ES-I3 (cell line): ENCODE measurements around the gene IL36B.

Experiments
- H3K36me3 ChIP-seq: 2 replicates; pipeline ENCODE4 v1.6.1; 2013; ENCODE audit warnings: mild to moderate bottlenecking, low read length, control low read depth, moderate library complexity; ENCODE audit not compliant: insufficient read depth
- H3K4me1 ChIP-seq: 2 replicates; pipeline ENCODE4 v1.6.1; 2013; ENCODE audit warnings: mild to moderate bottlenecking, control low read depth, low read length; ENCODE audit not compliant: insufficient read depth
- H3K9ac ChIP-seq: 2 replicates; pipeline ENCODE4 v1.6.1; 2013; ENCODE audit warnings: low read depth, mild to moderate bottlenecking, low read length, moderate library complexity
- H3K9me3 ChIP-seq: 2 replicates; pipeline ENCODE4 v1.6.1; 2013; ENCODE audit warnings: mild to moderate bottlenecking, low read length, moderate library complexity; ENCODE audit not compliant: control insufficient read depth, insufficient read depth

The IL36B gene

DNA sequence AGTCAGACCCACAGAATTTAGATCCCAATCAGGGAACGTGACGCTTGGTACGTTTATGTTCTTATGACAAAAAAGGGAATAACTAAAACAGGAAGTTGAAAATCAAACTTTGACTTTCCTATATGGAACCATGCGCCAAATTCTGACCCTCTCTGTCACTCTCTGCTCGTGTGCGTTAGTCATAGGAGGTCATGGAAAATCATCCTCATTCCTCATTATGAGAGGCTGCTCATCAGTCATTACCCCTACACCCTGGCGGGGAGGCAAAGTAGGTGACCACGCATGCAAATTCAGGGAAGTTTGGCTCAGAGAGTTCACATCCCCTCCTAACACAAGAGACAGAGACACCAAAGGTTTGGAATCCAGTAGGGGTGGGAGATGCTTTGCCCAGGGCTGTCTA lies 30.6 kb upstream of the IL36B start:
- H3K4me1 ChIP-seq: peaks cover 3% of the 10 kb centered on the region; the same call in 1 of the 2 replicates
- H3K9me3 ChIP-seq: no peaks in the 10 kb centered on the region
- H3K9ac ChIP-seq: no peak overlapping the region
- H3K36me3 ChIP-seq: no peaks in the 10 kb centered on the region

DNA sequence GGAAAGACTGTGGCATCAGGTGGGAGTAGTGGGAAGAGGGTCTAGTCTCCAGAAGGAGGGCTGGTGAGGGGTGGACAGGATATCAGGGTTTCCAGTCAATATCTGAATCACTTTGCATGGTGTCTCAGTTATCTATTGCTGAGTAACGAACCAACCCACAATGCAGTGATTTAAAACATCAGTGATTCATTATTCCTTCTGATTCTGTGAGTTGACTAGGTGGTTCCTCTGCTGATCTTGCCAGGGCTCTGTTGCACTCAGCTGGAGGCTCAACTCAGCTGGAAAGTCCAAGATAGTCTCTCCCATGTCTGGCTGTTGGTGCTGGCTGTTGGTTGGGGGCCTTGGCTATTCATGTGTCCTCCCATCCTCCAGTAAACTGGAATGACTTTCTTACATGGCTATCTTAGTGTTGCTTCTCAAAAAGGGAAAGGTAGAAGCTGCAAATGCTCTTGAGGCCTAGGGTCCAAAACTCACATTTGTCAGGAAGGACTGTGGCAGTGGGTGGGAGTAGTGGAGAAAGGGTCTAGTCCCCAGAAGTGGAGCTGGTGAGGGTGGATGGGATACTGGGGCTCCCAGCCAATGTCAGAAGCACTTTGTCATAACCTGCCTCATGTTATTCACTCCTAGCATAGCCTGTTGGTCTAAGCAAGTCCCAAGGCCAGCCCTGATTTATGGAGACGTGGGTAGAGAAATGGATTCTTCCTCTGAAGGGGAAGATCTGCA lies 29.0 kb upstream of the IL36B start:
- Histone ChIP-seq H3K36me3 (no peaks in the 10 kb centered on the region), H3K9me3 (no peaks in the 10 kb centered on the region), H3K4me1 (peaks cover 3% of the 10 kb centered on the region; the same call in 1 of the 2 replicates), H3K9ac (no peak overlapping the region)

DNA sequence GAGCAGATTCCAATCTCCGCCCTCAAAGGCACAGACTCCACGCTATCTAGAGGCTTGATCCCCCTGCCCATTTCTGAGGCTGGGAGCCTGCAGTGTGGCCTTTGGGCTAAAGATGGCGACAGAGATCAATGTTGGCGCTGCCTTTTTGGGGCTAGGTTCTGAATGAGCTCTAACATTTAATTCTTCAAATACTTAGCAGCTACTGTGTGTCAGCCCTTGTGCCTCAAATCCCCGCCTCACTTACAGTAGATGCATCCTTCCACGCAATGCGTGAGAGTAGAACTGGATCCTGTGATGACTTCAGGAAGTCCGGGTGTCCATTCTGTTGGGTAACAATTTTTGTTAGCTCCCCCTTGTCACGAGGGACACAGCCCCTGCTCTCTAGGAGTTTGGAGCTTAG lies 27.5 kb upstream of the IL36B start:
- Histone ChIP-seq H3K4me1 (peaks cover 3% of the 10 kb centered on the region; the same call in 1 of the 2 replicates), H3K36me3 (no peaks in the 10 kb centered on the region), H3K9me3 (no peaks in the 10 kb centered on the region), H3K9ac (no peak overlapping the region)

- H3K36me3 ChIP-seq: no peaks in the 10 kb centered on the region
- peaks cover 3% of the 10 kb centered on the region; the same call in 1 of the 2 replicates for H3K4me1 ChIP-seq
- H3K9ac ChIP-seq: no peak overlapping the region
- H3K9me3 ChIP-seq: no peaks in the 10 kb centered on the region
Observed at GRCh38 chr2:113079131-113079530, 26.5 kb upstream of the IL36B start.

GRCh38 chr2:113078350-113078839 lies 25.7 kb upstream of the IL36B start:
- Histone ChIP-seq H3K9ac (no peak overlapping the region), H3K4me1 (peaks cover 3% of the 10 kb centered on the region; the same call in 1 of the 2 replicates), H3K9me3 (no peaks in the 10 kb centered on the region), H3K36me3 (no peaks in the 10 kb centered on the region)

DNA sequence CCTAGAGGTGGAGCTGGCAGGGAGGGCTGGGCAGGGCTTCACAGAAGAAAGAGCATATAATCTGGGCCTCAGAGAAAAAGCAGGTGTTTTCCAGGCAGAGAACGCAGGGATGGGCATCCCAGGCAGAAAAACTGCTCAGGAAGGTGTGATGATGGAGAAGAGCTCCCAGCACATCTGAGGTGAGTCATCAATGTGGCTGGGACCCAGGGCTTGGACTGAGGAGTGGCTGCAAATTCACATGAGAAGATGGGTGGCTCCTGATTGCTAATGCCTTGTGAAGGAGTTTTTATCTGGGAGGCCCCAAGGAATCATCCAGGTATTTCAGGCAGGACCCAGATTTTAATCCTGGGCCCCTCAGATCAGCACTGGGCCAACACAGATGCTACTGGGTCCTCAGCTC lies 25.3 kb upstream of the IL36B start:
- Histone ChIP-seq H3K9ac (no peak overlapping the region), H3K4me1 (peaks cover 3% of the 10 kb centered on the region; the same call in 1 of the 2 replicates), H3K9me3 (no peaks in the 10 kb centered on the region), H3K36me3 (no peaks in the 10 kb centered on the region)

DNA sequence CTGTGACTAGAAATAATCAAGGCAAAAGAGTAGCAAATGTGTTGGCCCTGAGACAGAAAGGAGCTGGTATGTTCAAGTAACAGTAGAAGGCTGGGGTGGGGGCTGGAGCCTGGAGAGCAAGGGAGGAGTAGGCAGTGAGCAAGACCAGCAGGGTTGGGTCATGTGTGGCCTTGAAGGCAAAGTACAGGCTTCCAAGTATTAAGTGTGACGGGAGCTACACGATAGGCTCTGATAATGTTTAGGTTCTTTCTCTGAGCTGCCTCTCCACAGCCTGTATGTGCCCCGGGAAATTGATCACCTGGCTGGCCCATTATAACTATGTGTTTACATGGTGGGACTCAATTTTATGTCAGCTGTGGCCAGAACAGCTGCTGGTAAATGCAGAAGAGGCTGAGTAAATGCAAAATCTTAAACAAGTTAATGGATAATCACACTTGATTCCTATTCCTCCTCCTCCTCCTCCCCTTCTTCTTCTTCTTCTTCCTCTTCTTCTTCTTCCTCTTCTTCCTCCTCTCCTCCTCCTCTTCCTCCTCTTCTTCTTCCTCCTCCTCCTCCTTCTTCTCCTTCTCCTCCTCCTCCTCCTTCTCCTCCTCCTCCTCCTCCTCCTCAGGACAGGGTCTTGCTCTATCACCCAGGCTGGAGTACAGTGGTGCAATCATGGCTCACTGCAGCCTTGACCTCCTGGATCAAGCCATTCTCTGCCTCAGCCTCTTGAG lies 24.4 kb upstream of the IL36B start:
- H3K36me3 ChIP-seq: no peaks in the 10 kb centered on the region
- H3K9ac ChIP-seq: no peak overlapping the region
- no peaks in the 10 kb centered on the region for H3K9me3 ChIP-seq
- peaks cover 3% of the 10 kb centered on the region; the same call in 1 of the 2 replicates for H3K4me1 ChIP-seq

DNA sequence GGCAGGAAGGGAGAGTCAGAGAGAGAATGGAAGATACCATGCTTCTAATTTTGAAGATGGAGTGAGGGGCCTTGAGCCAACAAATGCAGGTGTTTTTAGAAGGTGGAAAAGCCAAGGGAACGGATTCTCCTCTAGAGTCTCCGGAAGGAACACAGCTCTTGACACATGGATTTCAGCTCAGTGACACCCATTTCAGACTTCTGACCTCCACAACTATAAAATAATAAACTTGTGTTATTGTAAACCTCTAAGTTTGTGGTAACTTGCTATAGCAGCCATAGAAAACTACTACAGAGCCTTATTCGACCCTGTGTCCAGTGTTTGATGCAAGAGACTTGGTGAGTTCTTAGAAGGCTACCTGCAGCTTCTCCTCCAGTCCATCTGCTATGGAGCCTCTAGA lies 22.9 kb upstream of the IL36B start:
- Histone ChIP-seq H3K9ac (no peak overlapping the region), H3K9me3 (no peaks in the 10 kb centered on the region)

DNA sequence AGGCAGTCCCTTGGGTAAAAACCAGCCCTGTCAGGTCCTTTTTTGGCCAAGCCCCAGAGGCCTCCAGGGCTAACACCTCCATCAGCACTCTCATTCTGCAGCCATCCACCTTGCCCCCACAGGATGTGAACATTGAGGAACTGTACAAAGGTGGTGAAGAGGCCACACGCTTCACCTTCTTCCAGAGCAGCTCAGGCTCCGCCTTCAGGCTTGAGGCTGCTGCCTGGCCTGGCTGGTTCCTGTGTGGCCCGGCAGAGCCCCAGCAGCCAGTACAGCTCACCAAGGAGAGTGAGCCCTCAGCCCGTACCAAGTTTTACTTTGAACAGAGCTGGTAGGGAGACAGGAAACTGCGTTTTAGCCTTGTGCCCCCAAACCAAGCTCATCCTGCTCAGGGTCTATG lies 22.4 kb upstream of the IL36B start:
- H3K9ac ChIP-seq: no peak overlapping the region
- no peaks in the 10 kb centered on the region for H3K9me3 ChIP-seq
- H3K36me3 ChIP-seq: no peaks in the 10 kb centered on the region
- peaks cover 3% of the 10 kb centered on the region; the same call in 1 of the 2 replicates for H3K4me1 ChIP-seq

More for the DNA sequence above, 22.9 kb upstream of the IL36B start:
- no peaks in the 10 kb centered on the region for H3K36me3 ChIP-seq
- H3K4me1 ChIP-seq: peaks cover 3% of the 10 kb centered on the region; the same call in 1 of the 2 replicates

DNA sequence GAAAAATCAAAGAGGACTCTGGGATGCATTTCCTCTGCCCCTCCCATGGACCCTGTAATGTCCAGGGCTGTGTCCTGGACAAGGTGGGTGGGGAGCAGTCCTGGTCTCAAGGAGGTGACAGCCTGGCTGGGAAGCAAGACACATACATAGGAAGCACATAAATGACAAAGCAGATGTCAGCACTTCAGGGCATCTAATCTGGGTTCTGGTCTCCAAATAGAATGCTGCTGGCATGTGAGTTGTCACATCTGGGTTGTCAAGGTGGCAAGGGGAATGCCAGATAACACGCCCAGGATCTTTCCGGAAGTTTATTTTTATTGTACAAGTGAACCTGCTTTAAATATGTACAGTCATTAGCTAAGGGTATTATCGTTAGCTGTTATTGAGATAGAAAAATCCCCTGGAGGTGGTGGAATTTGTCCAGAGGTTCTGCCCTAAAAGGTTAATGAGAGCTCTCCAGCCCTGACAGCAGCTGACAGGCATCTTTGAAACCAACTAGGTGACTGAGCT lies 20.7 kb upstream of the IL36B start:
- H3K36me3 ChIP-seq: no peaks in the 10 kb centered on the region
- no peaks in the 10 kb centered on the region for H3K9me3 ChIP-seq
- H3K9ac ChIP-seq: no peak overlapping the region
- H3K4me1 ChIP-seq: no peaks in the 10 kb centered on the region

- H3K36me3 ChIP-seq: no peaks in the 10 kb centered on the region
- no peaks in the 10 kb centered on the region for H3K9me3 ChIP-seq
- no peak overlapping the region for H3K9ac ChIP-seq
- H3K4me1 ChIP-seq: no peaks in the 10 kb centered on the region
Observed at GRCh38 chr2:113072584-113072983, 19.9 kb upstream of the IL36B start.

GRCh38 chr2:113070606-113070975 lies 17.9 kb upstream of the IL36B start:
- Histone ChIP-seq H3K9ac (no peak overlapping the region), H3K9me3 (no peaks in the 10 kb centered on the region), H3K36me3 (no peaks in the 10 kb centered on the region), H3K4me1 (no peaks in the 10 kb centered on the region)

- Histone ChIP-seq H3K9ac (no peak overlapping the region), H3K9me3 (no peaks in the 10 kb centered on the region), H3K4me1 (no peaks in the 10 kb centered on the region)
Observed at GRCh38 chr2:113069676-113070605, 17.3 kb upstream of the IL36B start.

More at GRCh38 chr2:113069676-113070605, 17.3 kb upstream of the IL36B start:
- no peaks in the 10 kb centered on the region for H3K36me3 ChIP-seq
